GM23338 (cell line): Measurements from ENCODE around the gene GCSH.

Experiments used
- CREB1 ChIP-seq: fragments of 250-450 bp; sonication (Bioruptor Pico); IDR thresholded peaks from 2 replicates; pipeline ENCODE4 v1.5.0; 2020; ENCODE audit warnings: low read depth, mild to moderate bottlenecking, moderate library complexity
- CTCF ChIP-seq, 2 experiments: fragments of 200-600 bp in 1 of 2; sonication (generic) in 1 of 2; conservative IDR thresholded peaks; 2 replicates each; pipeline versions ENCODE4 v1.5.1 to v1.6.1; 2016 to 2017; ENCODE audit warnings: antibody characterized with exemption in 2 of 2, low read depth in 2 of 2, mild to moderate bottlenecking in 2 of 2, moderate library complexity in 1 of 2
- ETS1 ChIP-seq: IDR thresholded peaks from 2 replicates; pipeline ENCODE4 v1.6.1; 2016; ENCODE audit warnings: antibody characterized with exemption
- EZH2 ChIP-seq: fragments of 200-600 bp; sonication (generic); IDR thresholded peaks from one replicate; pipeline ENCODE4 v1.8.0; 2017; ENCODE audit warnings: antibody characterized with exemption, mild to moderate bottlenecking, low read depth; ENCODE audit not compliant: unreplicated experiment
- EZH2phosphoT487 ChIP-seq: fragments of 200-600 bp; sonication (generic); IDR thresholded peaks from one replicate; pipeline ENCODE4 v1.8.1; 2018; ENCODE audit warnings: antibody characterized with exemption; ENCODE audit not compliant: unreplicated experiment
- JUNB ChIP-seq: IDR thresholded peaks from one replicate; pipeline ENCODE4 v1.6.1; 2016; ENCODE audit warnings: antibody characterized with exemption; ENCODE audit not compliant: unreplicated experiment
- NANOG ChIP-seq: IDR thresholded peaks from 2 replicates; pipeline ENCODE4 v1.6.1; 2016; ENCODE audit warnings: antibody characterized with exemption, borderline replicate concordance
- POLR2AphosphoS5 ChIP-seq: IDR thresholded peaks from 2 replicates; pipeline ENCODE4 v1.6.1; 2016; ENCODE audit warnings: antibody characterized with exemption, low read depth
- REST ChIP-seq: IDR thresholded peaks from one replicate; pipeline ENCODE4 v1.6.1; 2018; ENCODE audit warnings: antibody characterized with exemption; ENCODE audit not compliant: unreplicated experiment
- STAT1 ChIP-seq: IDR thresholded peaks from one replicate; pipeline ENCODE4 v1.6.1; 2016; ENCODE audit warnings: antibody characterized with exemption; ENCODE audit not compliant: unreplicated experiment
- ZNF114 ChIP-seq: fragments of 250-450 bp; sonication (Bioruptor Pico); IDR thresholded peaks from 2 replicates; pipeline ENCODE4 v1.5.0; 2020; ENCODE audit warnings: mild to moderate bottlenecking, moderate library complexity
- ZNF331 ChIP-seq: fragments of 250-450 bp; sonication (Bioruptor Pico); IDR thresholded peaks from 2 replicates; pipeline ENCODE4 v1.5.0; 2020; ENCODE audit warnings: low read depth, mild to moderate bottlenecking, moderate library complexity
- ZNF462 ChIP-seq: fragments of 250-450 bp; sonication (Bioruptor Pico); IDR thresholded peaks from 2 replicates; pipeline ENCODE4 v1.5.0; 2020; ENCODE audit warnings: mild to moderate bottlenecking, moderate library complexity

GRCh38 chr16:81040131-81040530, 56.1 kb downstream of the GCSH start:
- no peak for TF ChIP-seq CTCF (conservative IDR thresholded peaks at IDR 0.05; ENCODE audit: low read depth in 2 of 2)
- TF ChIP-seq EZH2phosphoT487: no peak
- TF ChIP-seq EZH2: no peak
- no peak for TF ChIP-seq POLR2AphosphoS5
- no peak for TF ChIP-seq ETS1
- no peak for TF ChIP-seq CREB1 (CRISPR knock-in tag)
- no peak for TF ChIP-seq REST
- no peak for TF ChIP-seq STAT1
- TF ChIP-seq ZNF462: no peak
- no peak for TF ChIP-seq JUNB
- no peak for TF ChIP-seq NANOG
- no peak for TF ChIP-seq ZNF114 (CRISPR knock-in tag)
- TF ChIP-seq ZNF331: no peak
